Body of pancreas (tissue), 4 donors: ENCODE results near the gene SLC26A4.

Experiments used
- CTCF ChIP-seq, 7 experiments: fragments of 450-650 bp in 4 of 7; fragments of 200-600 bp in 3 of 7; sonication (generic) in 3 of 7; IDR thresholded peaks; one replicate each; pipeline ENCODE4 v1.5.1; 2016 to 2019; ENCODE audit warnings: antibody characterized with exemption in 7 of 7
- POLR2A ChIP-seq, 3 donors: fragments of 450-650 bp; IDR thresholded peaks; one replicate each; pipeline ENCODE4 v1.6.1; 2016; ENCODE audit warnings: antibody characterized with exemption in 3 of 3, mild to moderate bottlenecking in 2 of 3

GRCh38 chr7:107613439-107613838 lies 47.2 kb upstream of the SLC26A4 start:
- no peak for TF ChIP-seq CTCF (IDR thresholded peaks at IDR 0.05)
- no peak for TF ChIP-seq POLR2A (IDR thresholded peaks at IDR 0.05)
